ENCODE data around the gene GSAP.

Gene GSAP

GRCh38 chr7:77438131-77438530 lies 22.0 kb upstream of the GSAP start:
- no peak for DNase-seq (ENCODE audit: low read depth)

- DNase-seq (ENCODE audit: low read depth): no peak
These were observed 18.6 kb upstream of the GSAP start for GRCh38 chr7:77434570-77435275.

GRCh38 chr7:77433901-77434300 lies 17.8 kb upstream of the GSAP start:
- DNase-seq (ENCODE audit: low read depth): no peak

- no peak for DNase-seq (ENCODE audit: low read depth)
These were observed 14.8 kb upstream of the GSAP start for GRCh38 chr7:77430927-77431326.

GRCh38 chr7:77428777-77429231 lies 12.7 kb upstream of the GSAP start:
- DNase-seq (ENCODE audit: low read depth): no peak

- no peak for DNase-seq (ENCODE audit: low read depth)
These were observed 12.0 kb upstream of the GSAP start for GRCh38 chr7:77427996-77428603.

GRCh38 chr7:77426521-77427051 lies 10.4 kb upstream of the GSAP start:
- no peak for DNase-seq (ENCODE audit: low read depth)

GRCh38 chr7:77426052-77426404 lies 9.9 kb upstream of the GSAP start:
- DNase-seq (ENCODE audit: low read depth): no peak

GRCh38 chr7:77425101-77426051 lies 9.2 kb upstream of the GSAP start:
- no peak for DNase-seq (ENCODE audit: low read depth)

- DNase-seq (ENCODE audit: low read depth): no peak
These were observed 6.4 kb upstream of the GSAP start for GRCh38 chr7:77422500-77422899.

GRCh38 chr7:77420986-77421672 lies 5.0 kb upstream of the GSAP start:
- no peak for DNase-seq (ENCODE audit: low read depth)

GRCh38 chr7:77420438-77420837 lies 4.3 kb upstream of the GSAP start:
- DNase-seq (ENCODE audit: low read depth): no peak

GRCh38 chr7:77419102-77419501 lies 3.0 kb upstream of the GSAP start:
- DNase-seq (ENCODE audit: low read depth): no peak

- DNase-seq (ENCODE audit: low read depth): no peak
These were observed 1.7 kb upstream of the GSAP start for GRCh38 chr7:77417801-77418200.

GRCh38 chr7:77416621-77417371 lies 647 bp upstream of the GSAP start:
- DNase-seq (ENCODE audit: low read depth): no peak

- DNase-seq (ENCODE audit: low read depth): no peak
These were observed 700 bp downstream of the GSAP start for GRCh38 chr7:77415476-77415822.

- DNase-seq (ENCODE audit: low read depth): no peak
These were observed 2.2 kb downstream of the GSAP start for GRCh38 chr7:77413861-77414424.

- no peak for DNase-seq (ENCODE audit: low read depth)
These were observed 3.0 kb downstream of the GSAP start for GRCh38 chr7:77413128-77413527.

- no peak for DNase-seq (ENCODE audit: low read depth)
These were observed 6.2 kb downstream of the GSAP start for GRCh38 chr7:77409739-77410547.

All from activated gamma-delta T cell treated with anti-CD3 and anti-CD28 coated beads, Interleukin-2, amount 50 U/mL, for 16 hours (primary cell).